Mesothelial cell of epicardium (in vitro differentiated cells): ENCODE measurements around the gene TMED3. TPM values are rescaled to one million over a fixed set of nuclear protein-coding genes. Genes with fewer than 3 reads are reported as not detected.
A peak's percentile ranks its signal among the peaks of the same experiment; 100 is the strongest.

Source experiments
- DNase-seq, 2 experiments: peaks; one replicate each; pipeline ENCODE4 v3.0.0; 2021; ENCODE audit warnings: low spot score in 2 of 2; ENCODE audit not compliant: unreplicated experiment in 2 of 2
- H3K27ac Mint-ChIP-seq: 2 replicates; pipeline ENCODE4 v1.8.0; 2021; ENCODE audit warnings: mixed read lengths
- H3K27me3 Mint-ChIP-seq: 2 replicates; pipeline ENCODE4 v1.8.0; 2021; ENCODE audit warnings: low read depth, mixed read lengths
- H3K36me3 Mint-ChIP-seq: 2 replicates; pipeline ENCODE4 v1.8.0; 2021; ENCODE audit warnings: mixed read lengths
- H3K4me1 Mint-ChIP-seq: 2 replicates; pipeline ENCODE4 v1.8.0; 2021; ENCODE audit warnings: mixed read lengths
- H3K4me3 Mint-ChIP-seq: 2 replicates; pipeline ENCODE4 v1.8.0; 2021; ENCODE audit warnings: mild to moderate bottlenecking, moderate library complexity, mixed read lengths
- H3K9me3 Mint-ChIP-seq: 2 replicates; pipeline ENCODE4 v1.8.0; 2021; ENCODE audit warnings: mixed read lengths
- total RNA-seq: library from RNA; stranded (reverse); gene quantifications from 3 replicates; pipeline ENCODE4 v1.2.1, GENCODE V29; 2021
- TF ChIP-seq, protein P1 (sequence below): fragments of 200-600 bp; sonication (generic); IDR thresholded peaks from one replicate; pipeline ENCODE4 v1.5.0; 2021; ENCODE audit warnings: antibody characterized with exemption; ENCODE audit not compliant: unreplicated experiment

Gene TMED3
- total RNA-seq = 59.1 to 62.9 TPM (median 61.5 TPM) in 3 replicates

DNA sequence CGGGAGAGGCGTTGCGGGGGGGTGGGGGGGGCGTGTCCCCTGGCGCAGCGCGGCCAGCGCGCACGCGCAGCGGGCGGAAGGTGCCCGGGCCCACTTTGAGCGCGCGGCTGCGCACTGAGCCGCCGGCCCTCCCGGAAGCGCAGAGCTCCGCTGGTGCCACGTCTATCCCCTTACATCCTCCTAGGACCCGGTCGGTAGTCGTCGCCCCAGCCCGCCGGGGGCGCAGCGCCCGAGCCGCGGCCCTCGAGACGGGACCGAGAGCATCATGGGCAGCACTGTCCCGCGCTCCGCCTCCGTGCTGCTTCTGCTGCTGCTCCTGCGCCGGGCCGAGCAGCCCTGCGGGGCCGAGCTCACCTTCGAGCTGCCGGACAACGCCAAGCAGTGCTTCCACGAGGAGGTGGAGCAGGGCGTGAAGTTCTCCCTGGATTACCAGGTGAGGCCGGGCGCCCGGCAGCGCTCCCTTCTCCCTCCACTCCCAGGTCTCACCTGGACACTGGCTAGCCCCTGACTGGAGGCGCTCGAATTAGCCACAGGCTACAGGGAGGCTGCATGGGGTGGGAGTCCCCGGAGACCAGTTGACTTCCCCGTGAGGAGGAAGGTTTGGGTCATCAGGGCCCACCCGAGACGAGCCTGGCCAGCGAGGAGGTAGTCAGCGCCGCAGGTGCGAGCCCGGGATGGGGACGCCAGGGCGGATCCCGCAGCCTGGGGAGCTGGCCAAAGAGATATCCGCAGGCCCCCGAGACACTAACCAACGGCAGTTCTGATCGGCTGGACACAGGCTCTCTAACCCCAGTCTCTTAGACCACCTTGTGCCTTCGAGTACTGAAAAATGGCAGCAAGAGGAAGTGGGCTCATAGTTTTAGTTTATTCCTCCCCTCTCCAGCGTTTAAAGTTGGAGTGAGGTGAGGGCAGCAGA, at the start of gene TMED3:
TMED3 (plus strand) TSS at position 128 of the 916 bp plus-strand sequence; CDS start at position 266, 138 bp downstream.
- Mint-ChIP-seq H3K27ac (peak within 1 kb of the TSS; percentile 80), H3K4me3 (peak within 1 kb of the TSS; percentile 76), H3K27me3 (peaks cover 39% of the 10 kb centered on the region), H3K4me1 (peaks cover 26% of the 10 kb centered on the region), H3K9me3 (no peaks in the 10 kb centered on the region), H3K36me3 (peaks cover 27% of the 10 kb centered on the region)
- TF ChIP-seq, protein P1, sequence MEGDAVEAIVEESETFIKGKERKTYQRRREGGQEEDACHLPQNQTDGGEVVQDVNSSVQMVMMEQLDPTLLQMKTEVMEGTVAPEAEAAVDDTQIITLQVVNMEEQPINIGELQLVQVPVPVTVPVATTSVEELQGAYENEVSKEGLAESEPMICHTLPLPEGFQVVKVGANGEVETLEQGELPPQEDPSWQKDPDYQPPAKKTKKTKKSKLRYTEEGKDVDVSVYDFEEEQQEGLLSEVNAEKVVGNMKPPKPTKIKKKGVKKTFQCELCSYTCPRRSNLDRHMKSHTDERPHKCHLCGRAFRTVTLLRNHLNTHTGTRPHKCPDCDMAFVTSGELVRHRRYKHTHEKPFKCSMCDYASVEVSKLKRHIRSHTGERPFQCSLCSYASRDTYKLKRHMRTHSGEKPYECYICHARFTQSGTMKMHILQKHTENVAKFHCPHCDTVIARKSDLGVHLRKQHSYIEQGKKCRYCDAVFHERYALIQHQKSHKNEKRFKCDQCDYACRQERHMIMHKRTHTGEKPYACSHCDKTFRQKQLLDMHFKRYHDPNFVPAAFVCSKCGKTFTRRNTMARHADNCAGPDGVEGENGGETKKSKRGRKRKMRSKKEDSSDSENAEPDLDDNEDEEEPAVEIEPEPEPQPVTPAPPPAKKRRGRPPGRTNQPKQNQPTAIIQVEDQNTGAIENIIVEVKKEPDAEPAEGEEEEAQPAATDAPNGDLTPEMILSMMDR = no peak
- peak; percentile 70 to 84 for DNase-seq

DNA sequence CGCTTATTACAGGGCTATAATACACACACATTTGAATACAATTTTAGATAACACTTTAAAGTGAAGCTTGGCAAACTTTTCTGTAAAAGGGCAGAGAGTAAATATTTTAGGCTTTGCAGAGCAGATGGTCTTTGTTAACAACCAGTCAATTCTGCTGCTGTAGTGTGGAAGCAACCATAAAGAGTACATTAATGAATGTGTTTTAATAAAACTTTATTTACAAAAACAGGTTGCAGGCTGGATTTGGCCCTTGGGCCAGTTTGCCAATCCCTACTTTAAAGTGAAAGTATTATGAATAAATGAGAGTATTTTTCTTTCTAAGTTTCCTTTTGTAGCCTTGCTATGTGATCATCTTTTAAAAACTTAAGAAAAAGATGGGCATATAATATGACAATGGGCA, 49.1 kb upstream of the TMED3 start:
- no peak for DNase-seq
- TF ChIP-seq, protein P1 = no peak
- Mint-ChIP-seq H3K4me3 (no peak overlapping the region), H3K9me3 (no peaks in the 10 kb centered on the region), H3K36me3 (no peaks in the 10 kb centered on the region), H3K27ac (no peak overlapping the region), H3K4me1 (no peaks in the 10 kb centered on the region), H3K27me3 (peaks cover 31% of the 10 kb centered on the region)

GRCh38 chr15:79265167-79265566, 45.7 kb upstream of the TMED3 start:
- Mint-ChIP-seq H3K27ac (no peak overlapping the region), H3K36me3 (no peaks in the 10 kb centered on the region), H3K9me3 (no peaks in the 10 kb centered on the region), H3K27me3 (peaks cover 50% of the 10 kb centered on the region), H3K4me3 (no peak overlapping the region), H3K4me1 (no peaks in the 10 kb centered on the region)
- TF ChIP-seq, protein P1 = no peak
- no peak for DNase-seq

DNA sequence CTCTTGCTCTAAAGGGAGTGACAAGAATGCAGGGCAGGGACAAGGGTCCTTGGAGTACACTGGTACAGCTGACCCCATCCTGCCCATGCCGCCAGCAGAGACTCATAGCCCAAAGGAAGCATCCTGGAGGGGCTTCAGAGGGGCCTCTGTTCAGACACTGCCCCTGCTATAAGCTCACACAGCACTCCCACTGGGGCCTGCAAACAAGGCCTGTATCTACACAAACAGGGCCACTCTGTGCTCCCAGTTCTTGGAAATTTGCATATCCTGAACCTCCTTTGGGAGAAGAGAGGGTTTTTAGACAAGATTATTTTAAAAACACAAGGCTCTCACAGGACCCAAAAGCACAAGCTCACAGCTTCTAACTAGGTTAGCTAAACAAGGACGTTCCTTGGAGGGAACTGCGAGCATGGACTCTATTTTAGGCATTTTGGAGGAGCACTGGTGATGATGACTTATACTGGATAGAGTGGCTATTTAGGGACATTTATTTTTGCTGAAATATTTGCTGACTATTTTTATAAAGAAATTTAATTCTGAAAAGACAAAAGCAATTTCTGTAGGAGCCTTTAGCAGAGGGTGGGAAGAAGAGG, 44.8 kb upstream of the TMED3 start:
- Mint-ChIP-seq H3K27ac (no peak overlapping the region), H3K9me3 (no peaks in the 10 kb centered on the region), H3K27me3 (peaks cover 46% of the 10 kb centered on the region), H3K4me1 (no peaks in the 10 kb centered on the region), H3K36me3 (no peaks in the 10 kb centered on the region), H3K4me3 (no peak overlapping the region)
- TF ChIP-seq, protein P1 = no peak
- DNase-seq = no peak

DNA sequence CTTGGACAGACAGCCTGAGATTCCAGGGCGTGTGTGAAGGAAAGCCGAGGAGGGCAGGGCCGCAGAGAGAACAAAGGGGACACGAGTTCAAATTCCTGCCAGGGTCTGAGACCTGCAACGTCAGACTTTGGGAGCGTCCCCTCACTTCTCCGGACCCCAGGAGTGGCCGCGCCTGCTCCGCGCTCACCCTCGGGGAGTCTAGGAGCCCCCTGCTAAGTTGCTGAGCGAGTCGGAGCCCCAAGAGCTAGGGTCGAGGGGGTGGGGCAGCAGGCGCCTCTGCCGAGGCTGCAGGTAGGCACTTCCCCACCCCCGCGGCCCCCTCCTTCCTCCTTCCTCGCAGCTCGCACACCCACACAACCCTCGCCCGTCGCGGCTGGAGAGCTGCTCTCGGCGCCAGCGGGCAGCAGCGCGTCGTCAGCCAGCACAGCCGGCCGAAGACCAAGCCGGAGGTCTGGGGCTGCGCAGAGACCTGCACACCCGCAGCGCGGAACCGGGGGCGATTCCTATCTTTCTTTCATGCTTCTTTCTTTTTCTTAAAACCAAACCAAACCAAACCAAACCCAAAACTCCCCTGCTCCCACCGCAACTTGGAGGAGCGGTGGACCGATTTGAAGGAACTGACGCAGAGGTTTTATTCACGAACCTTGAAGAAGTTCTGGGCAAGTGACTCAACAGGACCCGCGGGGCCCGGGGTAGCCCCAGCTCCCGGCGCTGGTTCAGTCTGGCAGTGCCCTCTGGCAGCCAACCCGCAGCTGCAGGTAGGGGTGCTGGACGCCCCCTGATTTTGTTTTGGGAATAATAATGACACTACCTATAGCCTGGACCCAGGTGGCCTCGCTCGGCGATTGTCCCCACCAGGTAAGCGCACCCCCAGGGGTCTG, 28.3 kb upstream of the TMED3 start, which contains the start of gene ANKRD34C:
ANKRD34C (plus strand) TSS at position 352 of the 881 bp plus-strand sequence. CDS start 10,563 bp downstream, outside the sequence.
- no peak for DNase-seq

More for the DNA sequence above, 28.3 kb upstream of the TMED3 start, which contains the start of gene ANKRD34C:
- Mint-ChIP-seq H3K27me3 (peaks cover 98% of the 10 kb centered on the region), H3K27ac (no peak within 1 kb of the TSS), H3K4me3 (no peak within 1 kb of the TSS), H3K36me3 (no peaks in the 10 kb centered on the region), H3K4me1 (no peaks in the 10 kb centered on the region), H3K9me3 (peaks cover 5% of the 10 kb centered on the region)
- TF ChIP-seq, protein P1 = no peak
